HL-60 (cell line): ENCODE measurements around the gene TBC1D16.
A peak's percentile ranks its signal among the peaks of the same experiment; 100 is the strongest.

Experiments used
- DNase-seq, 2 experiments: peaks; one replicate each; pipeline ENCODE4 v3.0.0-alpha.2; 2010 to 2020; ENCODE audit warnings: low read depth in 1 of 2, low spot score in 1 of 2
- H3K27ac ChIP-seq: fragments of 250-450 bp; sonication (Bioruptor Pico); replicated peaks from 2 replicates; pipeline ENCODE4 v1.5.1; 2020; ENCODE audit warnings: mild to moderate bottlenecking, moderate library complexity
- H3K27me3 ChIP-seq: fragments of 250-450 bp; sonication (Bioruptor Pico); 2 replicates; pipeline ENCODE4 v1.5.1; 2021; ENCODE audit warnings: mild to moderate bottlenecking, moderate library complexity; ENCODE audit not compliant: insufficient read depth, poor library complexity, severe bottlenecking
- H3K4me3 ChIP-seq: replicated peaks from 2 replicates; pipeline ENCODE4 v1.5.1; 2011; ENCODE audit warnings: mild to moderate bottlenecking, control low read depth, low read length; ENCODE audit not compliant: insufficient read depth
- CTCF ChIP-seq: IDR thresholded peaks from one replicate; pipeline ENCODE4 v1.5.1; 2011; ENCODE audit warnings: low read length, control low read depth, inconsistent platforms; ENCODE audit not compliant: insufficient read depth
- GABPA ChIP-seq: IDR thresholded peaks from 2 replicates; pipeline ENCODE4 v1.6.1; 2012; ENCODE audit warnings: low read depth
- POLR2AphosphoS5 ChIP-seq: IDR thresholded peaks from 2 replicates; pipeline ENCODE4 v1.6.1; 2012; ENCODE audit warnings: low read depth
- REST ChIP-seq: IDR thresholded peaks from 2 replicates; pipeline ENCODE4 v1.6.1; 2012; ENCODE audit warnings: low read depth; ENCODE audit not compliant: insufficient replicate concordance
- SPI1 ChIP-seq: IDR thresholded peaks from 2 replicates; pipeline ENCODE4 v1.6.1; 2012; ENCODE audit warnings: low read depth, mild to moderate bottlenecking, borderline replicate concordance
- long read RNA-seq: library from polyadenylated mRNA; unstranded; transcript quantifications from one replicate; pipeline ENCODE4 v2.0.0, GENCODE V29; 2020

Gene TBC1D16
- long read RNA-seq, partial matches to known transcripts = 4 of 48 reads
- long read RNA-seq, other reads (novel, unspliced or antisense) = 44 of 48 reads

GRCh38 chr17:80035687-80035936 lies at the start of gene TBC1D16:
Gene TBC1D16, minus strand, starts transcription at chr17:80035872. Its CDS starts 22,325 bp downstream, at chr17:80013547.
- Histone ChIP-seq H3K27me3 (peaks cover 39% of the 10 kb centered on the region), H3K4me3 (peak within 1 kb of the TSS; percentile 45), H3K27ac (no peak within 1 kb of the TSS)
- DNase-seq = no peak
- TF ChIP-seq GABPA (no peak), REST (no peak), SPI1 (no peak), CTCF (no peak), POLR2AphosphoS5 (no peak)

GRCh38 chr17:80084773-80085172 lies 49.1 kb upstream of the TBC1D16 start:
- Histone ChIP-seq H3K27me3 (no peaks in the 10 kb centered on the region), H3K27ac (no peak overlapping the region), H3K4me3 (no peak overlapping the region)
- no peak for DNase-seq
- TF ChIP-seq POLR2AphosphoS5 = no peak
- TF ChIP-seq REST = no peak

DNA sequence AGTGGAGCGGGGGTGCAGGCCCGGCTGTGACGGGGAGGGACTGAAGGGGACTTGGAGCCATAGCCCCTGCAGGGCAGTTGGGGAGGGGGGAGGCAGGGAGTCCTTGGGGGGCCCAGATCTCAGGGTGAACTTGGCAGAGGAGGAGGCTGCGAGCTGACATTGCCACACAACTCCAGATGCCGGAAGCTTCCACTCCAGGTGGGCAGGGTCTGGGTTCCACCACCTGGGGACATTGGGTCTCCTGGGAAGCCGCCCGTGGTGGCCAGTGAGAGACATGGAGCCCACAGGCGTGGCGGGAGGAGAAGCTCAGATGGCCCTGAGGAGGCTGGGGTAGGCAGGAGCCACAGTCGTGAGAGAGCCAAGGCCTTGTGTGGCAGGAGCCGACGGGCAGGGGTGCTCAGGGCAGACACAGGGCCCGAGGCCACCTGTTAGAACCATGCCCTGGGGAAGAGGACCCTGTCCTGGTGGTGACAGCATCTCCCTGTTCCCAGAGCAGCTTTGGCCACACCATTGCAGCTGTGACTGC lies 47.5 kb upstream of the TBC1D16 start:
- DNase-seq = no peak
- TF ChIP-seq SPI1 (no peak), CTCF (no peak), GABPA (no peak), POLR2AphosphoS5 (no peak), REST (no peak)
- Histone ChIP-seq H3K27me3 (no peaks in the 10 kb centered on the region), H3K27ac (no peak overlapping the region), H3K4me3 (no peak overlapping the region)
